ENCODE results near the gene TMIGD1.

TMIGD1 gene

DNA sequence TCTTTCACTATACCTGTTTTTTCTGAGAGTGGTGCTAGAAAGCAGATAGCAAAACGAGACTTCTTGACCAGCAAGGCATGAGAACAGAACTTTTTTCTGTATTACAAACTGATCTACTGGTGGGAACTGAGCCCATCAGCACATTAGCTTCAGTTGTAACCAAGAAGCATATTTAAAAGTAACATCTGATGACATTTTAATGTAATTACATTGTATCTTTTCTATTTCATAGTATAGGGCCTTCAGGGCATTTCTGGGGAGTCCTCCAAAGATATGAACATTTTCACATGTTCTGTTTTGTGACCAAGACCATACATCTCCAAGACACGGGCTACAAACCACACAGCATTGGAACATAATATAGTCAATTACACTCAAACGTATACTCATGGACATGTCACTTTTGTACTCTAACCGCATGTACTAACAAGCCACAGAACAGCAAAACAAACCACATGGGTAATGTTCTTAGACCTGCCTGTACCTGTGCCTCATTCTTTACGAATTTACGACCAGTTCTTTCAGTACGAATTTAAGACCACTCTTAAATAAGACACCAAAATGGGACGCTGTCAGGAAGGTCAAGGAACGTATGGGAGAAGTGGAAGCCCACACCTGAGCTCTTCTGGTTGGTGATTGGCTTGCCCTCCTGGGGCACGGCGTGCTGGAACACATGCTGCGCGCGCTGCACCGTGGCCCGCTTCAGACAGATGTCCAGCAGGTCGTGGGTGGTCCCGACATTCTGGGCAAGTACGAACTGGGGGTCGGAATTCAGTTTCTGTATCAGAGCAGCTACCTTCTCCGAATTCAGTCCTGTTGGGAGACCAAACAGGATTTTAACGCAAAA is 42.9 kb downstream of the TMIGD1 start:
- Histone ChIP-seq H2BK15ac (replicated peaks; ENCODE audit: low read depth) (no peak overlapping the region), H3K27ac (ENCODE audit: low read depth, low read length) (peak overlapping the region; percentile 60), H3K79me1 (ENCODE audit: low read length) (peaks cover 6% of the 10 kb centered on the region), H3K56ac (ENCODE audit: low read length) (peak overlapping the region; percentile 94), H3K36me3 (ENCODE audit: control insufficient read depth, insufficient read depth, low read length) (peaks cover 3% of the 10 kb centered on the region), H4K8ac (ENCODE audit: low read depth, low read length) (no peak overlapping the region), H3K27me3 (ENCODE audit: insufficient read depth, low read length, poor library complexity) (no peaks in the 10 kb centered on the region), H3K9ac (ENCODE audit: low read length) (peak overlapping the region; percentile 78), H3K79me2 (ENCODE audit: control insufficient read depth, insufficient read depth, low read length) (peaks cover 9% of the 10 kb centered on the region), H3K4me2 (ENCODE audit: low read length) (peak overlapping the region; percentile 77), H3K4ac (ENCODE audit: low read depth, low read length) (no peak overlapping the region), H2BK120ac (ENCODE audit: low read depth, low read length) (no peak overlapping the region), H4K5ac (ENCODE audit: low read length) (no peak overlapping the region), H3K4me3 (ENCODE audit: low read length) (peak overlapping the region; percentile 68), H2AK5ac (ENCODE audit: low read length) (no peak overlapping the region), H3K4me1 (ENCODE audit: control insufficient read depth, low read depth, low read length) (peaks cover 5% of the 10 kb centered on the region), H3K23ac (ENCODE audit: low read length) (no peak overlapping the region), H3K18ac (ENCODE audit: low read length) (peak overlapping the region; percentile 93), H2BK5ac (ENCODE audit: low read length) (no peak overlapping the region)
- no CpG with 5 or more reads among the region's 22 CpGs for WGBS (ENCODE audit: extremely low coverage, insufficient coverage, low lambda C conversion rate)
- peak; percentile 50 for DNase-seq

GRCh38 chr17:30290077-30290476 is 43.8 kb downstream of the TMIGD1 start:
- Histone ChIP-seq H3K4me3 (ENCODE audit: low read length) (no peak overlapping the region), H4K5ac (ENCODE audit: low read length) (no peak overlapping the region), H3K4me1 (ENCODE audit: control insufficient read depth, low read depth, low read length) (peaks cover 5% of the 10 kb centered on the region), H3K56ac (ENCODE audit: low read length) (no peak overlapping the region), H4K8ac (ENCODE audit: low read depth, low read length) (no peak overlapping the region), H3K18ac (ENCODE audit: low read length) (no peak overlapping the region), H3K36me3 (ENCODE audit: control insufficient read depth, insufficient read depth, low read length) (peaks cover 6% of the 10 kb centered on the region), H2AK5ac (ENCODE audit: low read length) (no peak overlapping the region), H3K4me2 (ENCODE audit: low read length) (no peak overlapping the region), H3K9ac (ENCODE audit: low read length) (peak overlapping the region; percentile 11), H3K23ac (ENCODE audit: low read length) (no peak overlapping the region), H2BK15ac (replicated peaks; ENCODE audit: low read depth) (no peak overlapping the region), H3K79me2 (ENCODE audit: control insufficient read depth, insufficient read depth, low read length) (peaks cover 9% of the 10 kb centered on the region), H3K4ac (ENCODE audit: low read depth, low read length) (no peak overlapping the region), H3K79me1 (ENCODE audit: low read length) (peaks cover 6% of the 10 kb centered on the region), H2BK120ac (ENCODE audit: low read depth, low read length) (no peak overlapping the region), H3K27me3 (ENCODE audit: insufficient read depth, low read length, poor library complexity) (no peaks in the 10 kb centered on the region), H3K27ac (ENCODE audit: low read depth, low read length) (no peak overlapping the region), H2BK5ac (ENCODE audit: low read length) (no peak overlapping the region)
- WGBS (ENCODE audit: extremely low coverage, insufficient coverage, low lambda C conversion rate): no CpG with 5 or more reads among the region's 2 CpGs
- DNase-seq: no peak

DNA sequence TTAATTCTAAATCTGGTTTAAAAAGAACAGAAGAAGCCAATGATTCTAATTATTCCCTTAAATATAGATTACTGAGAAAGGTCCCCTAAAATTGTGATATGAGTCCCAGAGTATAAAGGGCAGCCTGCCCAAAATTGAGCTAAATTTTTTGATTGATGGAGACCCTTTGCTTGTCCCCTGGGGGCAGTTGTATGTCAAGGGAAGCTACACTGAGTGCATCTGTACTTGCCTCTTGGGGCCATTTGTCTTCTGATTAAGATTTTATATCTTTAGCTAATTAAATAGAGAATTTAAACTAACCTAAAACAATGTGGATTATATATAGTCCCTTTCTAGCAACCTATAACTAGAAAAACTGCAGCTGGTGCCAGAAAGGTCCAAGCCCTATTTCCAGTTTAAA is 54.7 kb downstream of the TMIGD1 start:
- H2BK5ac ChIP-seq (ENCODE audit: low read length): no peak overlapping the region
- H4K8ac ChIP-seq (ENCODE audit: low read depth, low read length): no peak overlapping the region
- DNase-seq: no peak
- H3K27ac ChIP-seq (ENCODE audit: low read depth, low read length): no peak overlapping the region
- H2AK5ac ChIP-seq (ENCODE audit: low read length): no peak overlapping the region
- no peaks in the 10 kb centered on the region for H3K27me3 ChIP-seq (ENCODE audit: insufficient read depth, low read length, poor library complexity)
- no peak overlapping the region for H2BK120ac ChIP-seq (ENCODE audit: low read depth, low read length)
- no peaks in the 10 kb centered on the region for H3K79me1 ChIP-seq (ENCODE audit: low read length)
- no peak overlapping the region for H3K4ac ChIP-seq (ENCODE audit: low read depth, low read length)
- H2BK15ac ChIP-seq (replicated peaks; ENCODE audit: low read depth): no peak overlapping the region
- no peak overlapping the region for H3K56ac ChIP-seq (ENCODE audit: low read length)
- no peaks in the 10 kb centered on the region for H3K79me2 ChIP-seq (ENCODE audit: control insufficient read depth, insufficient read depth, low read length)
- H4K5ac ChIP-seq (ENCODE audit: low read length): no peak overlapping the region
- no peak overlapping the region for H3K18ac ChIP-seq (ENCODE audit: low read length)
- no peak overlapping the region for H3K4me3 ChIP-seq (ENCODE audit: low read length)
- no peak overlapping the region for H3K23ac ChIP-seq (ENCODE audit: low read length)
- H3K4me2 ChIP-seq (ENCODE audit: low read length): no peak overlapping the region
- no peaks in the 10 kb centered on the region for H3K36me3 ChIP-seq (ENCODE audit: control insufficient read depth, insufficient read depth, low read length)
- no peaks in the 10 kb centered on the region for H3K4me1 ChIP-seq (ENCODE audit: control insufficient read depth, low read depth, low read length)
- no peak overlapping the region for H3K9ac ChIP-seq (ENCODE audit: low read length)

GRCh38 chr17:30278032-30278431 is 55.8 kb downstream of the TMIGD1 start:
- Histone ChIP-seq H3K4me3 (ENCODE audit: low read length) (no peak overlapping the region), H2BK5ac (ENCODE audit: low read length) (no peak overlapping the region), H3K79me2 (ENCODE audit: control insufficient read depth, insufficient read depth, low read length) (no peaks in the 10 kb centered on the region), H3K23ac (ENCODE audit: low read length) (no peak overlapping the region), H3K4me1 (ENCODE audit: control insufficient read depth, low read depth, low read length) (no peaks in the 10 kb centered on the region), H3K27ac (ENCODE audit: low read depth, low read length) (no peak overlapping the region), H3K27me3 (ENCODE audit: insufficient read depth, low read length, poor library complexity) (no peaks in the 10 kb centered on the region), H3K79me1 (ENCODE audit: low read length) (no peaks in the 10 kb centered on the region), H3K4ac (ENCODE audit: low read depth, low read length) (no peak overlapping the region), H4K5ac (ENCODE audit: low read length) (no peak overlapping the region), H3K36me3 (ENCODE audit: control insufficient read depth, insufficient read depth, low read length) (no peaks in the 10 kb centered on the region), H2AK5ac (ENCODE audit: low read length) (no peak overlapping the region), H3K18ac (ENCODE audit: low read length) (no peak overlapping the region), H2BK15ac (replicated peaks; ENCODE audit: low read depth) (no peak overlapping the region), H3K9ac (ENCODE audit: low read length) (no peak overlapping the region), H3K4me2 (ENCODE audit: low read length) (no peak overlapping the region), H2BK120ac (ENCODE audit: low read depth, low read length) (no peak overlapping the region), H4K8ac (ENCODE audit: low read depth, low read length) (no peak overlapping the region), H3K56ac (ENCODE audit: low read length) (no peak overlapping the region)
- DNase-seq: peak; percentile 39

GRCh38 chr17:30275911-30276310 is 57.9 kb downstream of the TMIGD1 start:
- no CpG with 5 or more reads among the region's 2 CpGs for WGBS (ENCODE audit: extremely low coverage, insufficient coverage, low lambda C conversion rate)
- Histone ChIP-seq H2AK5ac (ENCODE audit: low read length) (no peak overlapping the region), H3K36me3 (ENCODE audit: control insufficient read depth, insufficient read depth, low read length) (no peaks in the 10 kb centered on the region)

GRCh38 chr17:30274887-30275286 is 59.0 kb downstream of the TMIGD1 start:
- Histone ChIP-seq H3K18ac (ENCODE audit: low read length) (no peak overlapping the region), H3K36me3 (ENCODE audit: control insufficient read depth, insufficient read depth, low read length) (no peaks in the 10 kb centered on the region), H3K9ac (ENCODE audit: low read length) (no peak overlapping the region), H4K8ac (ENCODE audit: low read depth, low read length) (no peak overlapping the region), H2BK15ac (replicated peaks; ENCODE audit: low read depth) (no peak overlapping the region), H2BK120ac (ENCODE audit: low read depth, low read length) (no peak overlapping the region), H2BK5ac (ENCODE audit: low read length) (no peak overlapping the region), H3K56ac (ENCODE audit: low read length) (no peak overlapping the region), H3K23ac (ENCODE audit: low read length) (no peak overlapping the region), H3K4me1 (ENCODE audit: control insufficient read depth, low read depth, low read length) (no peaks in the 10 kb centered on the region), H3K27me3 (ENCODE audit: insufficient read depth, low read length, poor library complexity) (no peaks in the 10 kb centered on the region), H3K4me3 (ENCODE audit: low read length) (no peak overlapping the region), H4K5ac (ENCODE audit: low read length) (no peak overlapping the region), H3K4ac (ENCODE audit: low read depth, low read length) (no peak overlapping the region), H3K4me2 (ENCODE audit: low read length) (no peak overlapping the region), H3K79me2 (ENCODE audit: control insufficient read depth, insufficient read depth, low read length) (no peaks in the 10 kb centered on the region), H3K27ac (ENCODE audit: low read depth, low read length) (no peak overlapping the region), H3K79me1 (ENCODE audit: low read length) (no peaks in the 10 kb centered on the region), H2AK5ac (ENCODE audit: low read length) (no peak overlapping the region)
- no CpG with 5 or more reads among the region's 3 CpGs for WGBS (ENCODE audit: extremely low coverage, insufficient coverage, low lambda C conversion rate)
- DNase-seq: no peak

More at GRCh38 chr17:30275911-30276310, 57.9 kb downstream of the TMIGD1 start:
- no peak overlapping the region for H3K4me3 ChIP-seq (ENCODE audit: low read length)
- no peak overlapping the region for H3K9ac ChIP-seq (ENCODE audit: low read length)
- no peak overlapping the region for H4K8ac ChIP-seq (ENCODE audit: low read depth, low read length)
- no peaks in the 10 kb centered on the region for H3K79me1 ChIP-seq (ENCODE audit: low read length)
- no peak overlapping the region for H3K4ac ChIP-seq (ENCODE audit: low read depth, low read length)
- no peak overlapping the region for H2BK5ac ChIP-seq (ENCODE audit: low read length)
- H2BK15ac ChIP-seq (replicated peaks; ENCODE audit: low read depth): no peak overlapping the region
- H3K4me2 ChIP-seq (ENCODE audit: low read length): no peak overlapping the region
- H3K27ac ChIP-seq (ENCODE audit: low read depth, low read length): no peak overlapping the region
- no peaks in the 10 kb centered on the region for H3K79me2 ChIP-seq (ENCODE audit: control insufficient read depth, insufficient read depth, low read length)
- no peak overlapping the region for H4K5ac ChIP-seq (ENCODE audit: low read length)
- DNase-seq: no peak
- H3K4me1 ChIP-seq (ENCODE audit: control insufficient read depth, low read depth, low read length): no peaks in the 10 kb centered on the region
- no peak overlapping the region for H3K18ac ChIP-seq (ENCODE audit: low read length)
- no peak overlapping the region for H2BK120ac ChIP-seq (ENCODE audit: low read depth, low read length)
- H3K27me3 ChIP-seq (ENCODE audit: insufficient read depth, low read length, poor library complexity): no peaks in the 10 kb centered on the region
- no peak overlapping the region for H3K23ac ChIP-seq (ENCODE audit: low read length)
- no peak overlapping the region for H3K56ac ChIP-seq (ENCODE audit: low read length)
